Hepatocyte (in vitro differentiated cells): ENCODE results near the gene FAT1. TPM values are rescaled to one million over a fixed set of nuclear protein-coding genes. Genes with fewer than 3 reads are reported as not detected.
"Not testable (repeated sequence)": the region's sequence is repeated elsewhere in the genome, so short reads cannot be mapped to it uniquely, and the experiment has no call there.

ENCODE experiments used
- DNase-seq: peaks from one replicate; pipeline ENCODE4 v3.0.0-alpha.2; 2016; ENCODE audit warnings: low spot score
- H2AFZ ChIP-seq: fragments of 200-600 bp; sonication (generic); 2 replicates; pipeline ENCODE4 v1.6.0; 2016; ENCODE audit warnings: antibody characterized with exemption, mild to moderate bottlenecking
- H3K27ac ChIP-seq: fragments of 200-600 bp; sonication (generic); 2 replicates; pipeline ENCODE4 v1.5.1; 2016; ENCODE audit warnings: mild to moderate bottlenecking
- H3K27me3 ChIP-seq: fragments of 200-600 bp; sonication (generic); 2 replicates; pipeline ENCODE4 v1.6.1; 2016
- H3K36me3 ChIP-seq: fragments of 200-600 bp; sonication (generic); replicated peaks from 2 replicates; pipeline ENCODE4 v1.5.1; 2016; ENCODE audit warnings: low read depth; ENCODE audit not compliant: insufficient read depth
- H3K4me1 ChIP-seq: fragments of 200-600 bp; sonication (generic); 2 replicates; pipeline ENCODE4 v1.5.1; 2016; ENCODE audit warnings: mild to moderate bottlenecking, moderate library complexity; ENCODE audit not compliant: insufficient read depth
- H3K4me2 ChIP-seq: fragments of 200-600 bp; sonication (generic); 2 replicates; pipeline ENCODE4 v1.6.0; 2016
- H3K4me3 ChIP-seq: fragments of 200-600 bp; sonication (generic); 2 replicates; pipeline ENCODE4 v1.5.1; 2016; ENCODE audit warnings: mild to moderate bottlenecking
- H3K79me2 ChIP-seq: fragments of 200-600 bp; sonication (generic); 2 replicates; pipeline ENCODE4 v1.6.0; 2017; ENCODE audit warnings: mild to moderate bottlenecking
- H3K9me2 ChIP-seq: fragments of 200-600 bp; sonication (generic); replicated peaks from 2 replicates; pipeline ENCODE4 v1.6.0; 2017; ENCODE audit warnings: mild to moderate bottlenecking; ENCODE audit not compliant: insufficient read depth
- H3K9me3 ChIP-seq: fragments of 200-600 bp; sonication (generic); 2 replicates; pipeline ENCODE4 v1.5.1; 2016; ENCODE audit warnings: low read depth, mild to moderate bottlenecking
- H4K20me1 ChIP-seq: fragments of 200-600 bp; sonication (generic); 2 replicates; pipeline ENCODE4 v1.6.0; 2016; ENCODE audit warnings: mild to moderate bottlenecking; ENCODE audit not compliant: insufficient read depth, poor library complexity, severe bottlenecking
- CTCF ChIP-seq: fragments of 200-600 bp; sonication (generic); IDR thresholded peaks from 2 replicates; pipeline ENCODE4 v1.5.1; 2016; ENCODE audit warnings: antibody characterized with exemption, mild to moderate bottlenecking; ENCODE audit not compliant: poor library complexity
- EZH2 ChIP-seq: fragments of 200-600 bp; sonication (generic); IDR thresholded peaks from 2 replicates; pipeline ENCODE4 v1.6.1; 2016; ENCODE audit warnings: antibody characterized with exemption, mild to moderate bottlenecking, borderline replicate concordance
- EZH2phosphoT487 ChIP-seq: fragments of 200-600 bp; sonication (generic); IDR thresholded peaks from one replicate; pipeline ENCODE4 v1.6.1; 2018; ENCODE audit warnings: antibody characterized with exemption, mild to moderate bottlenecking, low read depth, moderate library complexity; ENCODE audit not compliant: unreplicated experiment, severe bottlenecking
- WGBS: methylation state at CpG from one replicate; pipeline ENCODE4 v1.1.6; 2016; ENCODE audit warnings: low lambda C conversion rate; ENCODE audit errors: missing lambda C conversion rate; 5-methylcytosine and 5-hydroxymethylcytosine counted together
- polyA plus RNA-seq: library from polyadenylated mRNA; unstranded; fragments of >200 nt; fragmentation: Nextera tagmentation; extraction: Ambion mirVana; gene quantifications from 2 replicates; pipeline ENCODE4 v1.2.1, GENCODE V29; 2016
- total RNA-seq: library from RNA; depleted of rRNA; stranded (reverse); fragments of >200 nt; gene quantifications from 2 replicates; pipeline ENCODE4 v1.2.3, GENCODE V29; 2014

FAT1 gene
- total and polyA plus RNA-seq, 2 experiments from 2014 or later = 33.9 to 168 TPM

DNA sequence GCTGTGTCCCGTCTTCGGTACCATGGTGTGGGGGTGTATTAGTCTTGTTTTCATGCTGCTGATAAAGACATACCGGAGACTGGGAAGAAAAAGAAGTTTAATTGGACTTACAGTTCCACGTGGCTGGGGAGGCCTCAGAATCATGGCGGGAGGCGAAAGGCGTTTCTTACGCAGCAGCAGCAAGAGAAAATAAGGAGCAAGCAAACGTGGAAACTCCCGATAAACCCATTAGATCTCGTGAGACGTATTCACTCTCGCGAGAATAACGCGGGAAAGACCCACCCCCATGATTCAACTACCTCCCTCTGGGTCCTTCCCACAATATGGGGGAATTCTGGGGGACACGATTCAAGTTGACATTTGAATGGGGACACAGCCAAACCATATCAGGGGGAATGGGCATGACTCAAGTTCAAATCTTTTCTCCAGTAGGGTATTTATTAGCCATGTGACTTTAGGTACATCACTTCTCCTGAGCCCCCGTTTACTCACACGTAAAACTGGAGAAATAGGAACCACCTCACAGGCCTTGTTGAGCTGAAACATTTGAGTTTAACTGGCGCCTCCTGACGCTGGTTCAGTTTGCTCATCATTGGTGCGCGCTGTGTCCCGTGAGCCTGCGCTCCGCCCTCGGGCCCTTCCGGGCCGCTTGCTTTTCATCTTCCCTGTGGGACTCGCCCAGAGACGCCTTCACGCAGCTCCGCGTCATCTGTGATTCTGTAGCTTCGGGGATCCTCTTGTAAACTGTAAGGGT, 35.5 kb upstream of the FAT1 start:
- Histone ChIP-seq H3K79me2 (no peaks in the 10 kb centered on the region), H3K9me3 (no peaks in the 10 kb centered on the region), H3K27me3 (no peaks in the 10 kb centered on the region), H3K36me3 (no peaks in the 10 kb centered on the region), H3K4me1 (peaks cover 12% of the 10 kb centered on the region), H3K9me2 (no peaks in the 10 kb centered on the region), H2AFZ (no peak overlapping the region), H4K20me1 (no peaks in the 10 kb centered on the region), H3K27ac (no peak overlapping the region), H3K4me2 (no peak overlapping the region), H3K4me3 (no peak overlapping the region)
- 95% methylated on average over 35 of the region's 35 CpGs for WGBS
- DNase-seq = no peak
- no peak for TF ChIP-seq CTCF
- TF ChIP-seq EZH2phosphoT487 = no peak
- no peak for TF ChIP-seq EZH2

- Histone ChIP-seq H3K9me2 (no peaks in the 10 kb centered on the region), H2AFZ (no peak overlapping the region), H3K27ac (no peak overlapping the region), H3K4me3 (no peak overlapping the region), H3K79me2 (no peaks in the 10 kb centered on the region), H3K36me3 (no peaks in the 10 kb centered on the region), H3K4me1 (peaks cover 12% of the 10 kb centered on the region), H3K4me2 (no peak overlapping the region), H3K27me3 (no peaks in the 10 kb centered on the region), H4K20me1 (no peaks in the 10 kb centered on the region), H3K9me3 (no peaks in the 10 kb centered on the region)
- DNase-seq = no peak
- no peak for TF ChIP-seq CTCF
- TF ChIP-seq EZH2 = no peak
- WGBS = 84% methylated on average over 13 of the region's 13 CpGs
These were observed 34.2 kb upstream of the FAT1 start for GRCh38 chr4:186757696-186758355.

DNA sequence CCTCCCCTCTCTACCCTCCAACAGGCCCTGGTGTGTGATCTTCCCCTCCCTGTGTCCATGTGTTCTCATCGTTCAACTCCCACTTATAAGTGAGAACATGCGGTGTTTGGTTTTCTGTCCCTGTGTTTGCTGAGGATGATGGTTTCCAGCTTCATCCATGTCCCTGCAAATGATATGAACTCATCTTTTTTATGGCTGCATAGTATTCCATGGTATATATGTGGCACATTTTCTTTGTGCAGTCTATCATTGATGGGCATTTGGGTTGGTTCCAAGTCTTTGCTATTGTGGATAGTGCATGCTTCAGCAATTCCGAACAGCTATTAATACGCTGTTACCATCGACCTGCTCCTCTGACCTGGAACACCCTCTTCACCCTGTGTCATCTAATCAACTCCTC, 32.9 kb upstream of the FAT1 start:
- H3K9me3 ChIP-seq, H3K27me3 ChIP-seq, H3K4me3 ChIP-seq, H3K36me3 ChIP-seq, H2AFZ ChIP-seq, H3K79me2 ChIP-seq, H3K9me2 ChIP-seq, H3K4me2 ChIP-seq, DNase-seq, H4K20me1 ChIP-seq: not testable (repeated sequence)
- WGBS = 99% methylated on average over 5 of the region's 5 CpGs
- peak overlapping the region; percentile 74 for H3K27ac ChIP-seq
- H3K4me1 ChIP-seq = peaks cover 12% of the 10 kb centered on the region
